ENCODE data around the gene KLK14. TPM values are rescaled to one million over a fixed set of nuclear protein-coding genes. Genes with fewer than 3 reads are reported as not detected.

The KLK14 gene
- total RNA-seq, 6 experiments from 2014 or later, result 0.17 to 0.18 TPM; not detected in 4

DNA sequence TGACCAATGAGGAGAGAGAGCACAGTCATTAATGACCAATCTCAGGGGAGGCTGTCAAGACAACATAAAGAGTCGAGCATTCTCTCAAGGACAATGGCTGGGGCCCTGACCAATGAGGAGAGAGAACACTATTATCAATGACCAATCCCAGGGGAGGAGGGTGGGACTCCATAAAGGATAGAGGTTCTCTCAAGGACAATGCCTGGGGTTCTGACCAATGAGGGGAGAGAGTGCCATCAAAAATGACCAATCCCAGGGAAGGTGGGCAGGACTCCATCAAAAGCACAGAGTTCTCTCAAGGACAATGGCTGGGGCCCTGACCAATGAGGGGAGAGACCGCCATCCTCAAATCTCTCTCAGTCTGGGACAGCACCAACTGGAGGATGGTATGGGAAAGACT, 53.0 kb downstream of the KLK14 start:
- no peaks in the 10 kb centered on the region for H3K27me3 ChIP-seq
- H3K27ac ChIP-seq, result no peak overlapping the region
- H3K4me1 ChIP-seq, result no peaks in the 10 kb centered on the region
- DNase-seq (no peak), ATAC-seq (no peak)
- intact Hi-C loops (cut with DNase I), result no loop called here
- H3K4me3 ChIP-seq, result no peak overlapping the region
- TF ChIP-seq, protein P1, sequence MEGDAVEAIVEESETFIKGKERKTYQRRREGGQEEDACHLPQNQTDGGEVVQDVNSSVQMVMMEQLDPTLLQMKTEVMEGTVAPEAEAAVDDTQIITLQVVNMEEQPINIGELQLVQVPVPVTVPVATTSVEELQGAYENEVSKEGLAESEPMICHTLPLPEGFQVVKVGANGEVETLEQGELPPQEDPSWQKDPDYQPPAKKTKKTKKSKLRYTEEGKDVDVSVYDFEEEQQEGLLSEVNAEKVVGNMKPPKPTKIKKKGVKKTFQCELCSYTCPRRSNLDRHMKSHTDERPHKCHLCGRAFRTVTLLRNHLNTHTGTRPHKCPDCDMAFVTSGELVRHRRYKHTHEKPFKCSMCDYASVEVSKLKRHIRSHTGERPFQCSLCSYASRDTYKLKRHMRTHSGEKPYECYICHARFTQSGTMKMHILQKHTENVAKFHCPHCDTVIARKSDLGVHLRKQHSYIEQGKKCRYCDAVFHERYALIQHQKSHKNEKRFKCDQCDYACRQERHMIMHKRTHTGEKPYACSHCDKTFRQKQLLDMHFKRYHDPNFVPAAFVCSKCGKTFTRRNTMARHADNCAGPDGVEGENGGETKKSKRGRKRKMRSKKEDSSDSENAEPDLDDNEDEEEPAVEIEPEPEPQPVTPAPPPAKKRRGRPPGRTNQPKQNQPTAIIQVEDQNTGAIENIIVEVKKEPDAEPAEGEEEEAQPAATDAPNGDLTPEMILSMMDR (IDR thresholded peaks at IDR 0.05), result no peak
- TF ChIP-seq POLR2A (IDR thresholded peaks at IDR 0.05), result no peak
- no peaks in the 10 kb centered on the region for H3K36me3 ChIP-seq
- 40% methylated on average over 1 of the region's 2 CpGs for WGBS (ENCODE audit: insufficient coverage, low coverage, low lambda C conversion rate, missing lambda C conversion rate)
- H3K9me3 ChIP-seq, result no peaks in the 10 kb centered on the region

Other genes with a start within 250 kb of the KLK14 start
- not detected for gene KLK15, start 249.3 kb downstream of the KLK14 start, total RNA-seq
- not detected for gene KLK3, start 228.0 kb downstream of the KLK14 start, total RNA-seq
- gene KLK2, start 209.4 kb downstream of the KLK14 start, total RNA-seq, result not detected
- gene KLK4, start 171.5 kb downstream of the KLK14 start, total RNA-seq, result not detected
- not detected for gene KLK5, start 129.8 kb downstream of the KLK14 start, total RNA-seq
- not detected for gene KLK6, start 113.3 kb downstream of the KLK14 start, total RNA-seq
- not detected for gene KLK7, start 99.0 kb downstream of the KLK14 start, total RNA-seq
- gene KLK8, start 81.3 kb downstream of the KLK14 start, total RNA-seq, result not detected
- gene KLK10, start 63.2 kb downstream of the KLK14 start, total RNA-seq, result under 1 TPM in 2 of 6 experiments, not detected in 4; 0.13 to 0.43 TPM
- gene KLK11, start 56.3 kb downstream of the KLK14 start, total RNA-seq, result not detected
- not detected for gene KLK12, start 47.9 kb downstream of the KLK14 start, total RNA-seq
- not detected for gene KLK13, start 17.8 kb downstream of the KLK14 start, total RNA-seq
- 1 to 10 TPM; 3.3 to 6.4 (median 3.9) TPM for gene CTU1, start 25.5 kb upstream of the KLK14 start, total RNA-seq
- 1 to 10 TPM; 3.8 to 7.9 (median 4.1) TPM for gene SIGLEC9, start 42.0 kb upstream of the KLK14 start, total RNA-seq
- 1 to 10 TPM; 2.4 to 7.3 (median 3.9) TPM for gene SIGLEC7, start 59.4 kb upstream of the KLK14 start, total RNA-seq
- 1 to 10 TPM; 1.7 to 5.8 (median 3.8) TPM for gene CD33, start 142.2 kb upstream of the KLK14 start, total RNA-seq
- gene SIGLECL1, start 168.2 kb upstream of the KLK14 start, total RNA-seq, result not detected
- gene IGLON5, start 228.8 kb upstream of the KLK14 start, total RNA-seq, result under 1 TPM; 0.27 to 0.80 (median 0.49) TPM